Natural killer cell (primary cell): ENCODE results near the gene BUD23. TPM values are rescaled to one million over a fixed set of nuclear protein-coding genes. Genes with fewer than 3 reads are reported as not detected.
"Not testable (repeated sequence)": the region's sequence is repeated elsewhere in the genome, so short reads cannot be mapped to it uniquely, and the experiment has no call there.

Source experiments
- ATAC-seq, 3 donors: fragments of 150-1000 bp in 2 of 3; fragments of 200-7000 bp in 1 of 3; cut with Tn5 transposase; 1 replicate in 1 of 3; 2 replicates in 2 of 3; pipeline ENCODE4 v1.10.0; 2021; ENCODE audit warnings: mild to moderate bottlenecking in 2 of 3, moderate library complexity in 2 of 3
- DNase-seq, 2 donors: peaks; one replicate each; pipeline versions ENCODE4 v3.0.0 to v3.0.0-alpha.2; 2013 to 2021; ENCODE audit warnings: mixed read lengths in 1 of 2
- H3K27ac ChIP-seq: one replicate; pipeline ENCODE4 v1.5.1; 2013; ENCODE audit warnings: mild to moderate bottlenecking, low read length
- H3K27me3 ChIP-seq: one replicate; pipeline ENCODE4 v1.6.1; 2013; ENCODE audit warnings: low read length; ENCODE audit not compliant: control insufficient read depth, insufficient read depth
- H3K36me3 ChIP-seq: one replicate; pipeline ENCODE4 v1.6.1; 2013; ENCODE audit warnings: low read length; ENCODE audit not compliant: control insufficient read depth, insufficient read depth
- H3K4me1 ChIP-seq: one replicate; pipeline ENCODE4 v1.6.1; 2013; ENCODE audit warnings: low read length; ENCODE audit not compliant: control insufficient read depth, insufficient read depth
- H3K4me3 ChIP-seq: one replicate; pipeline ENCODE4 v1.5.1; 2013; ENCODE audit warnings: low read length
- H3K9me3 ChIP-seq: one replicate; pipeline ENCODE4 v1.6.1; 2013; ENCODE audit warnings: low read length; ENCODE audit not compliant: control insufficient read depth, insufficient read depth
- H3K27ac Mint-ChIP-seq, 2 donors: one replicate each; pipeline ENCODE4 v1.8.0; 2022; ENCODE audit warnings: mild to moderate bottlenecking in 2 of 2, mixed read lengths in 2 of 2, moderate library complexity in 1 of 2
- H3K27me3 Mint-ChIP-seq, 2 donors: one replicate each; pipeline ENCODE4 v1.8.0; 2022; ENCODE audit warnings: low read depth in 2 of 2, mixed read lengths in 2 of 2
- H3K36me3 Mint-ChIP-seq: one replicate; pipeline ENCODE4 v1.8.0; 2022; ENCODE audit warnings: mixed read lengths
- H3K4me1 Mint-ChIP-seq, 2 donors: one replicate each; pipeline ENCODE4 v1.8.0; 2022; ENCODE audit warnings: mixed read lengths in 2 of 2
- H3K4me3 Mint-ChIP-seq: one replicate; pipeline ENCODE4 v1.8.0; 2022; ENCODE audit warnings: mild to moderate bottlenecking, moderate library complexity, mixed read lengths
- H3K9me3 Mint-ChIP-seq, 2 donors: one replicate each; pipeline ENCODE4 v1.8.0; 2022; ENCODE audit warnings: mixed read lengths in 2 of 2
- WGBS: methylation state at CpG from one replicate; pipeline ENCODE4 v1.1.7; 2013; ENCODE audit warnings: missing lambda C conversion rate; ENCODE audit not compliant: insufficient coverage; 5-methylcytosine and 5-hydroxymethylcytosine counted together
- intact Hi-C: fragments of 100-400 bp; cut with micrococcal nuclease; formaldehyde crosslinking; loops from one replicate; pipeline ENCODE4 v1.14.2; 2022
- total RNA-seq, 4 donors: library from RNA; stranded (reverse); fragments of 120-200 nt in 1 of 4; gene quantifications; one replicate each; pipeline versions ENCODE4 v1.2.3 to v1.2.4, GENCODE V29; 2013 to 2022
- TF ChIP-seq, protein P1 (sequence below): fragments of 200-600 bp; IDR thresholded peaks from one replicate; pipeline ENCODE4 v1.8.0; 2022; ENCODE audit warnings: antibody characterized with exemption

Gene BUD23
- total RNA-seq, 3 donors from 2014 or later (not counting 1 experiment from before 2014, with no cell fraction given): 93.1 to 101 (median 94.2) TPM

DNA sequence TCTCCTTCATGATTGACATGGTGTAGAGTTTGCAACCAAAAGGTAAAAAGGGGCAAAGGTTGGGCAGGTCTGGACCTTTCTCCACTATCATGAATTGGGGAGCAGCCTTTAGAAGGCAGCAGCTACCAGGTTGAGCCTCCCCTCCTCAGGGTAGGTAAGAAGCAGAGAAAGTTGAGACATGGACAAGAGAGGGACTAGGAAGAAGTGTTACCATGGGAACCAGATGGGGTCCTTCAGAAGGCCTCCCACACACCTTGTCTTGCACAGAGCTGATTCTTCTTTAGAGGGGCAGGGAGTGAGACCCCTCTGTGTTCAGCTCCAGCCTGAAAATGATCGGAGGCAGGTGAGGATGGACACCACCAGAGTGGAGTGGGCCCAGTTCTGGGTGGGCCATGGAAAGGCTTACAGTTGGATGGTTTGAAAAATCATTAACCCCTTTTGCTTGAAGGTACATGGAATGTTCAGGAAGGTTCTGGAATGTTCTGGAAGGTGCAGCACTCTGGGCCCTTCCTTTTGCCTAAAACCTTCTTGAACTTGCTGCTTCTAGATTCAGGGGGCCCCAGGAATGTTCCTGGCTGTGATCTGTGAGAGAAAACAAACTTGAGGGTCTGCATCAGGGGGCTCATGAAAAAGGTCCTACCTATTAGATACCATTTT is 8.8 kb upstream of the BUD23 start:
- peaks cover 5 to 8% of the 10 kb centered on the region in 2 donors for H3K27me3 Mint-ChIP-seq
- no peak for ATAC-seq
- no peaks in the 10 kb centered on the region for H3K36me3 Mint-ChIP-seq
- H3K27ac ChIP-seq: no peak overlapping the region
- no peaks in the 10 kb centered on the region for H3K9me3 Mint-ChIP-seq
- H3K4me1 ChIP-seq: no peaks in the 10 kb centered on the region
- no peak overlapping the region for H3K4me3 Mint-ChIP-seq
- TF ChIP-seq, protein P1, sequence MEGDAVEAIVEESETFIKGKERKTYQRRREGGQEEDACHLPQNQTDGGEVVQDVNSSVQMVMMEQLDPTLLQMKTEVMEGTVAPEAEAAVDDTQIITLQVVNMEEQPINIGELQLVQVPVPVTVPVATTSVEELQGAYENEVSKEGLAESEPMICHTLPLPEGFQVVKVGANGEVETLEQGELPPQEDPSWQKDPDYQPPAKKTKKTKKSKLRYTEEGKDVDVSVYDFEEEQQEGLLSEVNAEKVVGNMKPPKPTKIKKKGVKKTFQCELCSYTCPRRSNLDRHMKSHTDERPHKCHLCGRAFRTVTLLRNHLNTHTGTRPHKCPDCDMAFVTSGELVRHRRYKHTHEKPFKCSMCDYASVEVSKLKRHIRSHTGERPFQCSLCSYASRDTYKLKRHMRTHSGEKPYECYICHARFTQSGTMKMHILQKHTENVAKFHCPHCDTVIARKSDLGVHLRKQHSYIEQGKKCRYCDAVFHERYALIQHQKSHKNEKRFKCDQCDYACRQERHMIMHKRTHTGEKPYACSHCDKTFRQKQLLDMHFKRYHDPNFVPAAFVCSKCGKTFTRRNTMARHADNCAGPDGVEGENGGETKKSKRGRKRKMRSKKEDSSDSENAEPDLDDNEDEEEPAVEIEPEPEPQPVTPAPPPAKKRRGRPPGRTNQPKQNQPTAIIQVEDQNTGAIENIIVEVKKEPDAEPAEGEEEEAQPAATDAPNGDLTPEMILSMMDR: no peak
- no peaks in the 10 kb centered on the region for H3K4me1 Mint-ChIP-seq
- H3K4me3 ChIP-seq: no peak overlapping the region
- DNase-seq: no peak
- WGBS: 90% methylated on average over 1 of the region's 1 CpG
- intact Hi-C loops: no loop called here
- H3K27ac Mint-ChIP-seq: no peak overlapping the region
- peaks cover 6% of the 10 kb centered on the region for H3K36me3 ChIP-seq
- no peaks in the 10 kb centered on the region for H3K9me3 ChIP-seq
- H3K27me3 ChIP-seq: peaks cover 2% of the 10 kb centered on the region

DNA sequence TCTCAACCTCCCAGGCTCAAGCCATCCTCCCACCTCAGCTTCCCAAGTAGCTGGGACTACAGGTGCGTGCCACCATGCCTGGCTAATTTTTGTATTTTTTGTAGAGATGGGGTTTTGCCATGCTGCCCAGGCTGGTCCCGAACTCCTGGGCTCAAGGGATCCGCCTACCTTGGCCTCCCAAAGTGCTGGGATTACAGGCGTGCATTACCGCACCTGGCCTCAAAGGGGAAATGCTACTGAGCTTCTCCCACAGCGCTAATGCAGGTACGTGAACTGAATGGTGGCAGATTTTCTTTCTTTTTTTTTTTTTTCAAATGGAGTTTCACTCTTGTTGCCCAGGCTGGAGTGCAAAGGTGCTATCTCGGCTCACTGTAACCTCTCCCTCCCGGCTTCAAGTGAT is 7.3 kb upstream of the BUD23 start:
- H3K27me3 Mint-ChIP-seq: not testable (repeated sequence)

DNA sequence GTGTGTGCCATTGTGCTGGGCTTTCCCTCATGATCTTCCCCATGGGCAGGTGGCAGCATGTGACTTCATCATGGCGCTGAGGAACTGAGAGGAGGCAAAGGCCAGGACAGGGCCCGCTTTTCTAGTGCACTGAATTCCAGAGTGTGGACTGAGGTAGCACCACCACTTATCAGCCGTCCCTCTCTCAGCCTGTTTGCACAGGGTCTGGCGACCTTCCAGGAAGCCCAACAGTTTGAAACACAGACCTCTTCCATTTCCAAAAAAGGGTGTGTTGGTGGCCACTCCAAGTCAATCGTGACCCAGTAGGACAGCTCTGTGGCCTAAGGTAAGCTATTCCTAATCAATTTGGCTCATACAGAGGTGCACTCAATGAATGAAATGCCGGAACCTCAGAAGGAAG is 4.5 kb upstream of the BUD23 start:
- intact Hi-C loops: no loop called here
- no peak overlapping the region for H3K27ac Mint-ChIP-seq
- peaks cover 22 to 27% of the 10 kb centered on the region in 2 donors for H3K4me1 Mint-ChIP-seq
- no peaks in the 10 kb centered on the region for H3K27me3 Mint-ChIP-seq
- Histone ChIP-seq H3K27me3 (no peaks in the 10 kb centered on the region), H3K4me1 (peaks cover 15% of the 10 kb centered on the region), H3K9me3 (no peaks in the 10 kb centered on the region), H3K4me3 (no peak overlapping the region), H3K36me3 (peaks cover 6% of the 10 kb centered on the region), H3K27ac (no peak overlapping the region)
- no peaks in the 10 kb centered on the region for H3K9me3 Mint-ChIP-seq
- DNase-seq (no peak), ATAC-seq (no peak)
- WGBS: 97% methylated on average over 6 of the region's 6 CpGs
- no peak overlapping the region for H3K4me3 Mint-ChIP-seq
- H3K36me3 Mint-ChIP-seq: no peaks in the 10 kb centered on the region
- TF ChIP-seq, protein P1: no peak

More for the DNA sequence above, 7.3 kb upstream of the BUD23 start:
- H3K4me3 ChIP-seq, H3K27ac ChIP-seq, DNase-seq, H3K4me3 Mint-ChIP-seq, H3K36me3 ChIP-seq, H3K4me1 Mint-ChIP-seq, H3K27ac Mint-ChIP-seq, intact Hi-C loops, H3K4me1 ChIP-seq, ATAC-seq, H3K9me3 ChIP-seq, H3K27me3 ChIP-seq, H3K36me3 Mint-ChIP-seq, H3K9me3 Mint-ChIP-seq: not testable (repeated sequence)
- 89% methylated on average over 8 of the region's 9 CpGs for WGBS

DNA sequence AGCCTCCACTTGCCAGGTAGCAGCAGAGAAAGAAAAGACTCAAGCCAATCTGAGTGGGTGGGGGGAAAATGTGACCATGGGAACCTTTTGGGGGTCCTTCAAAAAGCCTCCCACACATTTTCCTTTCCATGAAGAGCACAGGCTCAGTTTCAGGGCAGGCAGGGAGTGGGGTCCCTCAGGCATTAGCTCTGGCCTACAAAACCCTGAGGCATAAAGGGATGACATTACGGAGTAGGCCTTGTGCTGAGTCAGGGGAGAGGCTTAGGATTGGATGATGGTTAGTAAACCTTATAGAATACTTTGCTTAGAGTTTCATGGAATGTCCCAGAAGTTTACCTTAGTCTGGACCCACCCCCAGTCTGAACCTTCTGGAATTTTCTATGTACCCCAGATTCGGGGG is 3.7 kb upstream of the BUD23 start:
- Mint-ChIP-seq H3K9me3 (no peaks in the 10 kb centered on the region), H3K27ac (no peak overlapping the region), H3K36me3 (no peaks in the 10 kb centered on the region), H3K4me1 (peaks cover 24 to 30% of the 10 kb centered on the region in 2 donors), H3K4me3 (no peak overlapping the region), H3K27me3 (no peaks in the 10 kb centered on the region)
- no peak overlapping the region for H3K4me3 ChIP-seq
- 92% methylated on average over 2 of the region's 2 CpGs for WGBS
- TF ChIP-seq, protein P1: no peak
- ATAC-seq: no peak
- intact Hi-C loops: loop anchor here (5.0 kb wide), 1 partner anchor 38 kb away; the partner anchor contains the start of gene STX1A
- no peaks in the 10 kb centered on the region for H3K9me3 ChIP-seq
- H3K27ac ChIP-seq: no peak overlapping the region
- H3K4me1 ChIP-seq: peaks cover 23% of the 10 kb centered on the region
- DNase-seq: no peak
- H3K36me3 ChIP-seq: peaks cover 6% of the 10 kb centered on the region
- no peaks in the 10 kb centered on the region for H3K27me3 ChIP-seq
